ENCODE results near the gene DDX18. TPM values are rescaled to one million over a fixed set of nuclear protein-coding genes. Genes with fewer than 3 reads are reported as not detected.
"Not testable (repeated sequence)": the region's sequence is repeated elsewhere in the genome, so short reads cannot be mapped to it uniquely, and the experiment has no call there.

DDX18 gene
- 100 to 1,000 TPM; 120 to 129 TPM for total RNA-seq
- 10 to 100 TPM; 41.4 to 44.5 (median 43.8) TPM for polyA plus RNA-seq
- total RNA-seq: 152 to 425 (median 201) reads per million in 6 experiments

GRCh38 chr2:117814417-117815264 is at the start of gene DDX18:
TSS of gene DDX18 (plus strand) at chr2:117814691. CDS start at chr2:117814778, 87 bp downstream.
- peaks cover 9 to 49% (median 47%) of the 10 kb centered on the region in 4 donors for H3K4me1 Mint-ChIP-seq
- ATAC-seq (peak; percentile 89 to 91), DNase-seq (peak; percentile 91 to 99 (median 98))
- H3K4me3 Mint-ChIP-seq: peak within 1 kb of the TSS; percentile 89 to 97 (median 92)
- peaks cover 0 to 35% (median 15%) of the 10 kb centered on the region in 3 donors for H3K36me3 Mint-ChIP-seq
- H3K27ac Mint-ChIP-seq: peak within 1 kb of the TSS; percentile 95 to 100 (median 99)
- POLR2A ChIA-PET: interaction anchor here (0.9 to 1.7 kb wide), 6 partner anchors 10 to 1552 kb away, joined by 3 to 6 read pairs (median 3); partner anchors contain the start of genes C2orf76, CCDC93, DBI and INSIG2
- H3K9me3 Mint-ChIP-seq: no peaks in the 10 kb centered on the region
- H3K27me3 Mint-ChIP-seq: no peaks in the 10 kb centered on the region

- POLR2A ChIA-PET: no interaction called here
- ATAC-seq (no peak), DNase-seq (no peak)
- Mint-ChIP-seq H3K4me1 (no peaks in the 10 kb centered on the region), H3K27me3 (peaks cover 11 to 29% (median 16%) of the 10 kb centered on the region in 5 donors), H3K27ac (no peak overlapping the region), H3K9me3 (peaks cover 0 to 8% (median 2%) of the 10 kb centered on the region in 9 donors), H3K4me3 (no peak overlapping the region), H3K36me3 (peaks cover 0 to 5% (median 0%) of the 10 kb centered on the region in 3 donors)
Observed at GRCh38 chr2:117770730-117771129, 43.8 kb upstream of the DDX18 start.

- Mint-ChIP-seq H3K27me3 (peaks cover 14 to 29% (median 17%) of the 10 kb centered on the region in 5 donors), H3K9me3 (peaks cover 0 to 8% (median 1%) of the 10 kb centered on the region in 9 donors), H3K4me1 (no peaks in the 10 kb centered on the region), H3K36me3 (peaks cover 0 to 5% (median 0%) of the 10 kb centered on the region in 3 donors), H3K4me3 (no peak overlapping the region), H3K27ac (no peak overlapping the region)
- POLR2A ChIA-PET: no interaction called here
- DNase-seq: peak in 1 of 10 donors; percentile 1
- no peak for ATAC-seq
Observed at GRCh38 chr2:117771969-117772630, 42.4 kb upstream of the DDX18 start.

GRCh38 chr2:117774716-117775115 is 39.8 kb upstream of the DDX18 start:
- no peak for ATAC-seq
- DNase-seq: no peak
- peaks cover 0 to 6% (median 2%) of the 10 kb centered on the region in 3 donors for H3K36me3 Mint-ChIP-seq
- peaks cover 0 to 3% (median 0%) of the 10 kb centered on the region in 9 donors for H3K9me3 Mint-ChIP-seq
- no peaks in the 10 kb centered on the region for H3K4me1 Mint-ChIP-seq
- POLR2A ChIA-PET: no interaction called here
- H3K27ac Mint-ChIP-seq: no peak overlapping the region
- H3K27me3 Mint-ChIP-seq: peaks cover 10 to 25% (median 15%) of the 10 kb centered on the region in 5 donors
- no peak overlapping the region for H3K4me3 Mint-ChIP-seq

- H3K36me3 Mint-ChIP-seq: peaks cover 0 to 4% (median 2%) of the 10 kb centered on the region in 3 donors
- H3K27me3 Mint-ChIP-seq: peaks cover 5 to 18% (median 12%) of the 10 kb centered on the region in 5 donors
- H3K9me3 Mint-ChIP-seq: peaks cover 0 to 8% (median 0%) of the 10 kb centered on the region in 9 donors
- ATAC-seq: no peak
- no peak for DNase-seq
- POLR2A ChIA-PET: no interaction called here
- H3K27ac Mint-ChIP-seq: no peak overlapping the region
- no peaks in the 10 kb centered on the region for H3K4me1 Mint-ChIP-seq
- H3K4me3 Mint-ChIP-seq: no peak overlapping the region
Observed at GRCh38 chr2:117775703-117776219, 38.7 kb upstream of the DDX18 start.

- H3K4me1 Mint-ChIP-seq: no peaks in the 10 kb centered on the region
Observed at GRCh38 chr2:117776888-117777287, 37.6 kb upstream of the DDX18 start.

GRCh38 chr2:117785740-117786139 is 28.8 kb upstream of the DDX18 start:
- peak; percentile 47 to 59 for ATAC-seq
- POLR2A ChIA-PET: no interaction called here
- Mint-ChIP-seq H3K9me3 (peaks cover 10 to 15% (median 12%) of the 10 kb centered on the region in 9 donors), H3K4me1 (no peaks in the 10 kb centered on the region), H3K27ac (no peak overlapping the region), H3K4me3 (no peak overlapping the region), H3K36me3 (peaks cover 0 to 12% (median 0%) of the 10 kb centered on the region in 3 donors), H3K27me3 (peaks cover 0 to 19% (median 6%) of the 10 kb centered on the region in 5 donors)
- peak in 8 of 10 donors; percentile 3 to 67 (median 27) for DNase-seq

More at GRCh38 chr2:117776888-117777287, 37.6 kb upstream of the DDX18 start:
- peaks cover 0 to 8% (median 0%) of the 10 kb centered on the region in 9 donors for H3K9me3 Mint-ChIP-seq
- no peak overlapping the region for H3K4me3 Mint-ChIP-seq
- peaks cover 0 to 4% (median 2%) of the 10 kb centered on the region in 3 donors for H3K36me3 Mint-ChIP-seq
- no peak for ATAC-seq
- H3K27me3 Mint-ChIP-seq: peaks cover 2 to 14% (median 8%) of the 10 kb centered on the region in 5 donors
- H3K27ac Mint-ChIP-seq: no peak overlapping the region
- POLR2A ChIA-PET: no interaction called here
- no peak for DNase-seq

GRCh38 chr2:117786520-117786919 is 28.0 kb upstream of the DDX18 start:
- Mint-ChIP-seq H3K36me3 (peaks cover 0 to 12% (median 0%) of the 10 kb centered on the region in 3 donors), H3K27me3 (peaks cover 5 to 19% (median 7%) of the 10 kb centered on the region in 5 donors), H3K4me1 (no peaks in the 10 kb centered on the region), H3K9me3 (peaks cover 10 to 15% (median 11%) of the 10 kb centered on the region in 9 donors), H3K27ac (no peak overlapping the region), H3K4me3 (no peak overlapping the region)
- DNase-seq (no peak), ATAC-seq (no peak)
- POLR2A ChIA-PET: no interaction called here

- Mint-ChIP-seq H3K4me3 (no peak overlapping the region), H3K27me3 (peaks cover 6 to 34% (median 15%) of the 10 kb centered on the region in 5 donors), H3K4me1 (no peaks in the 10 kb centered on the region), H3K36me3 (peaks cover 0 to 12% (median 2%) of the 10 kb centered on the region in 3 donors), H3K27ac (no peak overlapping the region), H3K9me3 (peaks cover 4 to 15% (median 11%) of the 10 kb centered on the region in 9 donors)
- DNase-seq: no peak
- POLR2A ChIA-PET: no interaction called here
- ATAC-seq: no peak
Observed at GRCh38 chr2:117789505-117789904, 25.0 kb upstream of the DDX18 start.

GRCh38 chr2:117794668-117795067 is 19.8 kb upstream of the DDX18 start:
- H3K27ac Mint-ChIP-seq: no peak overlapping the region

GRCh38 chr2:117801826-117802225 is 12.7 kb upstream of the DDX18 start:
- POLR2A ChIA-PET: no interaction called here
- peaks cover 8 to 29% (median 17%) of the 10 kb centered on the region in 5 donors for H3K27me3 Mint-ChIP-seq
- peaks cover 0 to 8% (median 2%) of the 10 kb centered on the region in 4 donors for H3K4me1 Mint-ChIP-seq
- no peak overlapping the region for H3K4me3 Mint-ChIP-seq
- no peak for ATAC-seq
- H3K9me3 Mint-ChIP-seq: peaks cover 0 to 2% (median 0%) of the 10 kb centered on the region in 9 donors
- H3K36me3 Mint-ChIP-seq: peaks cover 0 to 2% (median 0%) of the 10 kb centered on the region in 3 donors
- DNase-seq: no peak
- H3K27ac Mint-ChIP-seq: no peak overlapping the region

More at GRCh38 chr2:117794668-117795067, 19.8 kb upstream of the DDX18 start:
- Mint-ChIP-seq H3K4me1 (no peaks in the 10 kb centered on the region), H3K36me3 (peaks cover 0 to 8% (median 3%) of the 10 kb centered on the region in 3 donors), H3K27me3 (peaks cover 6 to 40% (median 15%) of the 10 kb centered on the region in 5 donors), H3K4me3 (no peak overlapping the region), H3K9me3 (peaks cover 4 to 11% (median 8%) of the 10 kb centered on the region in 9 donors)
- DNase-seq: no peak
- ATAC-seq: no peak
- POLR2A ChIA-PET: no interaction called here

GRCh38 chr2:117803644-117804325 is 10.7 kb upstream of the DDX18 start:
- not testable (repeated sequence) for H3K36me3 Mint-ChIP-seq, H3K4me1 Mint-ChIP-seq, H3K9me3 Mint-ChIP-seq
- POLR2A ChIA-PET: interaction anchor here (1.0 to 1.2 kb wide), 2 partner anchors 11 kb away, joined by 3 read pairs; partner anchors contain the start of gene DDX18
- H3K4me3 Mint-ChIP-seq: peak overlapping the region; percentile 77 to 89 (median 85)
- ATAC-seq: peak; percentile 62 to 68
- peak overlapping the region; percentile 6 to 97 (median 90) for H3K27ac Mint-ChIP-seq
- H3K27me3 Mint-ChIP-seq: peaks cover 8 to 29% (median 17%) of the 10 kb centered on the region in 5 donors
- peak in 5 of 10 donors; percentile 7 to 41 (median 28) for DNase-seq

Measured in naive thymus-derived CD8-positive, alpha-beta T cell (primary cell).